OCI-LY3 (cell line): Measurements from ENCODE around the gene ASPHD1.

ENCODE experiments used
- H2AFZ ChIP-seq: fragments of 200-600, 300-600 bp; shearing (Covaris generic); 2 replicates; pipeline ENCODE4 v1.6.0; 2014; ENCODE audit warnings: antibody characterized with exemption, low read depth, low read length
- H3K27ac ChIP-seq: fragments of 200-600, 300-600 bp; sonication (generic); 2 replicates; pipeline ENCODE4 v1.5.1; 2014; ENCODE audit warnings: mild to moderate bottlenecking, low read length, moderate library complexity, mixed read lengths
- H3K27me3 ChIP-seq: fragments of 200-600, 300-600 bp; sonication (generic); 2 replicates; pipeline ENCODE4 v1.6.1; 2014; ENCODE audit warnings: low read depth, low read length, mixed read lengths
- H3K36me3 ChIP-seq: fragments of 200-600, 300-600 bp; sonication (generic); replicated peaks from 2 replicates; pipeline ENCODE3; 2014; ENCODE audit warnings: low read depth, low read length, mixed read lengths
- H3K4me1 ChIP-seq: fragments of 300-600, 200-600 bp; sonication (generic); 2 replicates; pipeline ENCODE4 v1.6.1; 2014; ENCODE audit warnings: low read length, mixed read lengths
- H3K4me2 ChIP-seq: fragments of 200-600, 300-600 bp; sonication (generic); 2 replicates; pipeline ENCODE4 v1.6.1; 2014; ENCODE audit warnings: low read length, mixed read lengths
- H3K4me3 ChIP-seq: fragments of 300-600, 200-600 bp; sonication (generic); 2 replicates; pipeline ENCODE4 v1.5.1; 2014; ENCODE audit warnings: antibody characterized with exemption, mild to moderate bottlenecking, low read length, moderate library complexity
- H3K79me2 ChIP-seq: fragments of 300-600, 200-600 bp; shearing (Covaris generic); 2 replicates; pipeline ENCODE4 v1.6.1; 2014; ENCODE audit warnings: mild to moderate bottlenecking, low read length, mixed read lengths
- H3K9ac ChIP-seq: fragments of 300-600, 200-600 bp; shearing (Covaris generic); 2 replicates; pipeline ENCODE4 v1.6.0; 2014; ENCODE audit warnings: mild to moderate bottlenecking, low read length, moderate library complexity
- H3K9me3 ChIP-seq: fragments of 200-600, 300-600 bp; shearing (Covaris generic); 2 replicates; pipeline ENCODE4 v1.6.1; 2014; ENCODE audit warnings: low read length, mixed read lengths; ENCODE audit not compliant: insufficient read depth
- H4K20me1 ChIP-seq: fragments of 200-600, 300-600 bp; sonication (generic); 2 replicates; pipeline ENCODE4 v1.6.1; 2016; ENCODE audit warnings: low read length, mixed read lengths; ENCODE audit not compliant: insufficient read depth
- EZH2phosphoT487 ChIP-seq: fragments of 200-600 bp; shearing (Covaris generic); IDR thresholded peaks from 2 replicates; pipeline ENCODE4 v1.6.1; 2018; ENCODE audit warnings: antibody characterized with exemption, mixed run types, low read depth
- TF ChIP-seq, protein P1 (sequence below): fragments of 200-600, 300-600 bp; sonication (generic); IDR thresholded peaks from 2 replicates; pipeline ENCODE4 v1.5.1; 2014; ENCODE audit warnings: antibody characterized with exemption, low read length, low read depth

Gene ASPHD1

GRCh38 chr16:29920288-29921033, 20.2 kb downstream of the ASPHD1 start:
- Histone ChIP-seq H3K27me3 (no peaks in the 10 kb centered on the region), H3K27ac (no peak overlapping the region), H4K20me1 (no peaks in the 10 kb centered on the region), H3K36me3 (peaks cover 26% of the 10 kb centered on the region), H3K9me3 (no peaks in the 10 kb centered on the region), H3K4me2 (no peak overlapping the region), H3K79me2 (peaks cover 11% of the 10 kb centered on the region), H3K4me3 (no peak overlapping the region), H2AFZ (no peak overlapping the region), H3K9ac (no peak overlapping the region), H3K4me1 (peaks cover 10% of the 10 kb centered on the region)
- TF ChIP-seq, protein P1, sequence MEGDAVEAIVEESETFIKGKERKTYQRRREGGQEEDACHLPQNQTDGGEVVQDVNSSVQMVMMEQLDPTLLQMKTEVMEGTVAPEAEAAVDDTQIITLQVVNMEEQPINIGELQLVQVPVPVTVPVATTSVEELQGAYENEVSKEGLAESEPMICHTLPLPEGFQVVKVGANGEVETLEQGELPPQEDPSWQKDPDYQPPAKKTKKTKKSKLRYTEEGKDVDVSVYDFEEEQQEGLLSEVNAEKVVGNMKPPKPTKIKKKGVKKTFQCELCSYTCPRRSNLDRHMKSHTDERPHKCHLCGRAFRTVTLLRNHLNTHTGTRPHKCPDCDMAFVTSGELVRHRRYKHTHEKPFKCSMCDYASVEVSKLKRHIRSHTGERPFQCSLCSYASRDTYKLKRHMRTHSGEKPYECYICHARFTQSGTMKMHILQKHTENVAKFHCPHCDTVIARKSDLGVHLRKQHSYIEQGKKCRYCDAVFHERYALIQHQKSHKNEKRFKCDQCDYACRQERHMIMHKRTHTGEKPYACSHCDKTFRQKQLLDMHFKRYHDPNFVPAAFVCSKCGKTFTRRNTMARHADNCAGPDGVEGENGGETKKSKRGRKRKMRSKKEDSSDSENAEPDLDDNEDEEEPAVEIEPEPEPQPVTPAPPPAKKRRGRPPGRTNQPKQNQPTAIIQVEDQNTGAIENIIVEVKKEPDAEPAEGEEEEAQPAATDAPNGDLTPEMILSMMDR: no peak
- TF ChIP-seq EZH2phosphoT487: no peak

GRCh38 chr16:29921034-29921385, 20.7 kb downstream of the ASPHD1 start:
- Histone ChIP-seq H3K9me3 (no peaks in the 10 kb centered on the region), H3K27ac (no peak overlapping the region), H3K9ac (no peak overlapping the region), H3K4me2 (no peak overlapping the region), H3K4me1 (peaks cover 10% of the 10 kb centered on the region), H3K36me3 (peaks cover 21% of the 10 kb centered on the region), H3K27me3 (no peaks in the 10 kb centered on the region), H3K79me2 (peaks cover 15% of the 10 kb centered on the region), H4K20me1 (no peaks in the 10 kb centered on the region), H3K4me3 (no peak overlapping the region), H2AFZ (no peak overlapping the region)
- TF ChIP-seq, protein P1: no peak
- no peak for TF ChIP-seq EZH2phosphoT487

DNA sequence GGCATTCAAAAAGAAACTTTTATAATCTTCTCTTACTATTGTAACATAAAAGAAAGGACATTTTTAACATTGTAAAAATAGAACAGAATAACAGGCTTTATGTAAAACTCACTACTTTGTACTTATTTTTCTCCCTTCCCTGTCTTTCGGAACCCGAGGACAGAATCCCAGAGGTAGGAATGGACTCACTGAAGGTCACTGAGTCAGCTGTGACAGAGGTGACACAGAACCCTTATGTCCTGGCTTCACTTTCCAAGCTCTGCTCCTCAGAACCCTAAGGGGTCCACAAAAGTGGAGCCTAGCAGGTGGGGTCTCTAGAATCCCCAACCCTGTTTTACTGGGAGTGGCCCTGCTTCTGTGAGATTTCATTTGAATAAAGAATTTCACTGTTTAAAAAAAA, 22.0 kb downstream of the ASPHD1 start:
- H3K4me2 ChIP-seq: no peak overlapping the region
- H2AFZ ChIP-seq: no peak overlapping the region
- no peaks in the 10 kb centered on the region for H3K27me3 ChIP-seq
- peaks cover 17% of the 10 kb centered on the region for H3K4me1 ChIP-seq
- peaks cover 16% of the 10 kb centered on the region for H3K36me3 ChIP-seq
- TF ChIP-seq, protein P1: no peak
- TF ChIP-seq EZH2phosphoT487: no peak
- H3K79me2 ChIP-seq: peaks cover 15% of the 10 kb centered on the region
- H3K27ac ChIP-seq: no peak overlapping the region
- no peaks in the 10 kb centered on the region for H4K20me1 ChIP-seq
- no peaks in the 10 kb centered on the region for H3K9me3 ChIP-seq
- H3K4me3 ChIP-seq: no peak overlapping the region
- H3K9ac ChIP-seq: no peak overlapping the region

DNA sequence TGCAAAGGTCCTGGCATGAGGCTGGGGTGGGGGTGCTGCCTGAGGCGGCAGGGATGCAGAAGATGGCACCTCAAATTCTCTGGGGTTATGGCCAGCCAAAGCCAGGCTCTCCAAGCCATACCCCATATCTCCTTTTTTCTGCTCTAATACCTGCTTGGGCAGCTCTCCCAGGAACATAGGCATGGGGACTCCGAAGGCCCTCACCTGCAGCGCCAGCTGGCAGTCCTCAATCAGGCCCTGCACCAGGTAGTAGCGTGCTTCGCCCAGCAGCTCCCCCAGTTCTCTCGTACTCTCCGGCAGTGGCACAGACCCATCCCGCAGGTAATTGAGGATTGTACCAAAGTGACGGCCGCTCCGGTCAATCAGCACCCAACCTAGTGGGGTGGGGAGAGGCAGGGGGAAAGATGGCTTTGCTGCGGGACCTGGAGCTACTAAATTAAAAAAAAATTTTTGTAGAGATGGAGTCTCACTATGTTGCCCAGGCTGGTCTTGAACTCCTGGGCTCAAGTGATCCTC, 22.8 kb downstream of the ASPHD1 start:
- peaks cover 17% of the 10 kb centered on the region for H3K4me1 ChIP-seq
- no peaks in the 10 kb centered on the region for H4K20me1 ChIP-seq
- H2AFZ ChIP-seq: no peak overlapping the region
- H3K4me2 ChIP-seq: no peak overlapping the region
- TF ChIP-seq, protein P1: no peak
- TF ChIP-seq EZH2phosphoT487: no peak
- H3K79me2 ChIP-seq: peaks cover 15% of the 10 kb centered on the region
- H3K9ac ChIP-seq: no peak overlapping the region
- H3K27ac ChIP-seq: no peak overlapping the region
- H3K27me3 ChIP-seq: no peaks in the 10 kb centered on the region
- no peaks in the 10 kb centered on the region for H3K9me3 ChIP-seq
- H3K36me3 ChIP-seq: peaks cover 13% of the 10 kb centered on the region
- H3K4me3 ChIP-seq: no peak overlapping the region
